GM12801 (cell line): ENCODE data around the gene CHRM5.

Experiments used
- CTCF ChIP-seq: IDR thresholded peaks from one replicate; pipeline ENCODE4 v1.5.1; 2011; ENCODE audit warnings: control low read depth; ENCODE audit not compliant: insufficient read length; ENCODE audit errors: extremely low read depth

CHRM5 gene

GRCh38 chr15:34046471-34047145 is 78.3 kb downstream of the CHRM5 start:
- TF ChIP-seq CTCF, result no peak

GRCh38 chr15:34047893-34048775 is 79.8 kb downstream of the CHRM5 start:
- no peak for TF ChIP-seq CTCF

DNA sequence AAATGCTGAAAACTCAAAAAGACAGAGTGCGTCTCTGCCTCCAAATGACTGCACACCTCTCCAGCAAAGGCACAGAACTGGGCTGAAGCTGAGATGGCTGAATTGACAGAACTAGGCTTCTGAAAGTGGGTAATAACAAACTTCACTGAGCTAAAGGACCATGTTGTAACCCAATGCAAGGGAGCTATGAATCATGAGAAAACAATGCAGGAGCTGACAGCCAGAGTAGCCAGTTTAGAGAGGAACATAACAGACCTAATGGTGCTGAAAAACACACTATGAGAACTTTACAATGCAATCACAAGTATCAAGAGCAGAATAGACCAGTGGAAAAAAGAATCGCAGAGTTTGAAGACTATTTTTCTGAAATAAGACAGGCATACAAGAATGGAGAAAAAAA is 80.8 kb downstream of the CHRM5 start:
- TF ChIP-seq CTCF, result no peak

DNA sequence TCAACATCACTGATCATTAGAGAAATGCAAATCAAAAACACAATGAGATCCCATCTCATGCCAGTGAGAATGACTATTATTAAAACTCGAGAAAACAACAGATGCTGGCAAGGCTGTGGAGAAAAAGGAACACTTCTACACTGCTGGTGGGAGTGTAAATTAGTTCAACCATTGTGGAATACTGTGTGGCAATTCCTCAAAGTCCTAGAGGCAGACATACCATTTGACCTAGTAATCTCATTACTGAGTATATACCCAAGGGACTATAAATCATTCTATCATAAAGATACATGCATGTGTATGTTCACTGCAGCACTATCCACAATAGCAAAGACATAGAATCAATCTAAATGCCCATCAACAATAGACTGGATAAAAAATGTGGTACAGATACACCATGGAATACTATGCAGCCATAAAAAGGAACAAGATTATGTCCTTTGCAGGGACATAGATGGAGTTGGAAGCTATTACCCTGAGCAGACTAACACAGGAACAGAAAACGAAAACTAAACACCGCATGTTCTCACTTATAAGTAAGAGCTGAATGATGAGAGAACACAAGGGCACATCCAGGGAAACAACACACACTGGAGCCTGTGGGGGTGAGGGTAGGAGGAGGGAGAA is 85.9 kb downstream of the CHRM5 start:
- TF ChIP-seq CTCF, result no peak

DNA sequence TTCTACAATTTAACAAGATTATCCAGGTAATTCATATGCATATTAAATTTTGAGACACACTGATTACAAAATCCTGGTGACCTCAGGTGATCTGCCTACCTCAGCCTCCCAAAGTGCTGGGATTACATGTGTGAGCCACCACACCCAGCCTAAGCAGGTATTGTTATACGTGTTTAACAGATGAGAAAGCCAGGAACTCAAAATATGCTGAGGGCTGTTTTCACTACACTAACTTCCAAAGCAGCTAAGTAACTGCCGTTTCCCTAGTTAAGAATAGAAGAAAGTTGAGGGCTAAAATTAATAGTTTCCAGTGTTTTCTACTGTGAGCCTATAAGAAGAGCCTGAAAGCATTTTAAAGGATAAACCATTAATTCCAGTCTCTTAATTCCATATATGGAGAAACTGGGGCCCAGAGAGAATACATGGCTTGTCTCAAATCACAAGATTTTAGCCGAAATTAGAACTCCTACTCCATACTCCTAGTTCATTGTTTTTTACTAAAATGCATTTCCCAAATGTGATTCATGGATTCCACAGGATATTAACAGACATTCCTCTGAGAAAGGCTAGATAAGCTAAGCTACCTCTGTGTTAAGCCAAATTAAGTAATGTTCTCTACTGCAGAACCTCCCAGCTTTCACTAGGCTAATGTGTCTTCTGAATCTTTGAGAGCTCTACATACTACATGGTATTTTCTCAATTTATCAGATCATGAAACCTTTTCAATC is 87.7 kb downstream of the CHRM5 start:
- no peak for TF ChIP-seq CTCF

DNA sequence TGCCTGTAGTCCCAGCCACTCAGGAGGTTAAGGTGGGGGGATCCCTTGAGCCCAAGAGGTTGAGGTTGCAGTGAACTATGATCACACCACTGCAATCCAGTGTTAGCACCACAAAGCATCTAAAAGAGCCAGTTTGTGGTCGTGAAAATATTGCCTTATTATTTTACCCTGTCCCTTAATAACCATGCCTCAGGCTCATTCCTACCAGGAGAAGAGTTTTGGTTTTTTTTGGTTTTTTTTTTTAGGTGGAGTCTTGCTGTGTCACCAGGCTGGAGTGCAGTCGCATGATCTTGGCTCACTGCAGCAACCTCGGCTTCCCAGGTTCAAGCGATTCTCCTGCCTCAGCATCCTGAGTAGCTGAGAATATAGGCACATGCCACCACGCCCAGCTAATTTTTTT is 88.6 kb downstream of the CHRM5 start:
- no peak for TF ChIP-seq CTCF

DNA sequence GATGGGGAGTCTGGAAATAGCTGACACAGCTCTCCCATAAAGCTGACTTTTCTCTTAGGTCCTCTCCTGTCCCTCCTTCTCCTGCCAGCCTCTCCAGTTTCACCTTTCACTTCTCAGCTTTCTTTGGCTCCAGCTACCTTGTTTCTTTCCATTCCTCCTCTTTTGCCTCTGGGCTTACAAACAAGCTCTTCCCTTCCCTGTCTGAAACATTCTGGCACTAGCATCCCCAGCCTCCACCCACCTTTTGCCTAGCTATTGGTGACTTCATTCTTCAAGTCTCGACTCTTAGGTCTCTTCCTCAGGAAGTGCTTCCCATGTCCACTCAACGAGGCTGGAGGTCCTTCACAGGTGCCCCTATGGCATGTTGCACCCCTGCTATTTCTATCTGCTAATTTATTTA is 91.2 kb downstream of the CHRM5 start:
- TF ChIP-seq CTCF, result no peak
